Small intestine (tissue), 7 donors: Measurements from ENCODE around the gene PRRT4. TPM values are rescaled to one million over a fixed set of nuclear protein-coding genes. Genes with fewer than 3 reads are reported as not detected.

ENCODE experiments used
- DNase-seq, 2 donors: peaks; one replicate each; pipeline versions ENCODE4 v3.0.0 to v3.0.0-alpha.2; 2013
- FAIRE-seq: peaks from 2 replicates; lab custom pipeline; 2012; peaks lifted over from hg19 to GRCh38; lab: Jason Lieb, UNC
- H3K27ac ChIP-seq, 3 donors: one replicate each; pipeline ENCODE4 v1.5.1; 2013; ENCODE audit warnings: low read length in 2 of 3, mild to moderate bottlenecking in 2 of 3, control low read depth in 1 of 3, inconsistent platforms in 1 of 3, low read depth in 1 of 3, moderate library complexity in 1 of 3
- H3K27me3 ChIP-seq, 3 donors: one replicate each; pipeline ENCODE4 v1.6.1; 2013; ENCODE audit warnings: low read length in 3 of 3, inconsistent platforms in 1 of 3; ENCODE audit not compliant: control insufficient read depth in 3 of 3, insufficient read depth in 3 of 3
- H3K36me3 ChIP-seq, 3 donors: one replicate each; pipeline ENCODE4 v1.6.1; 2013; ENCODE audit warnings: low read length in 3 of 3, inconsistent platforms in 1 of 3, low read depth in 1 of 3, mild to moderate bottlenecking in 1 of 3, moderate library complexity in 1 of 3; ENCODE audit not compliant: control insufficient read depth in 3 of 3, insufficient read depth in 2 of 3
- H3K4me1 ChIP-seq, 3 donors: one replicate each; pipeline ENCODE4 v1.6.1; 2013; ENCODE audit warnings: low read length in 2 of 3, inconsistent platforms in 1 of 3, low read depth in 1 of 3, mild to moderate bottlenecking in 1 of 3, moderate library complexity in 1 of 3; ENCODE audit not compliant: control insufficient read depth in 3 of 3, insufficient read depth in 2 of 3
- H3K4me3 ChIP-seq, 3 donors: one replicate each; pipeline ENCODE4 v1.5.1; 2013; ENCODE audit warnings: low read length in 3 of 3, control low read depth in 1 of 3, inconsistent platforms in 1 of 3, low read depth in 1 of 3, mild to moderate bottlenecking in 1 of 3, moderate library complexity in 1 of 3
- H3K9me3 ChIP-seq, 2 donors: one replicate each; pipeline ENCODE4 v1.6.1; 2013; ENCODE audit warnings: low read depth in 1 of 2, low read length in 1 of 2; ENCODE audit not compliant: control insufficient read depth in 2 of 2, insufficient read depth in 1 of 2
- WGBS, 3 donors: extraction: QIAGEN DNeasy Blood & Tissue Kit; methylation state at CpG; one replicate each; pipeline ENCODE4 v1.1.7; 2013; 5-methylcytosine and 5-hydroxymethylcytosine counted together
- polyA plus RNA-seq, 4 donors: library from polyadenylated mRNA; stranded (reverse) in 3 of 4; unstranded in 1 of 4; fragments of 200-250 nt in 3 of 4; fragments of 120-200 nt in 1 of 4; gene quantifications; one replicate each; pipeline versions ENCODE4 v1.2.1 to v1.2.3, GENCODE V29; 2013
- donor health status: healthy with polysubstance abuse.
- donor health status: control.
- donor health status: control.
- donor health status: Bipolar disorder and iron deficiency.
- donor health status: healthy.

The PRRT4 gene
- polyA plus RNA-seq, 4 donors, result 0.49 to 1.3 TPM; not detected in 2

GRCh38 chr7:128318691-128319090 lies 42.8 kb downstream of the PRRT4 start:
- Histone ChIP-seq H3K4me1 (no peaks in the 10 kb centered on the region), H3K36me3 (peaks cover 14 to 38% (median 29%) of the 10 kb centered on the region in 3 donors), H3K9me3 (no peaks in the 10 kb centered on the region), H3K27me3 (no peaks in the 10 kb centered on the region), H3K4me3 (no peak overlapping the region), H3K27ac (no peak overlapping the region)
- FAIRE-seq (no peak), DNase-seq (no peak)
- WGBS, 3 donors, result 80 to 95% (median 90%) methylated on average over 5 of the region's 5 CpGs

GRCh38 chr7:128311013-128311412 lies 50.5 kb downstream of the PRRT4 start:
- Histone ChIP-seq H3K9me3 (no peaks in the 10 kb centered on the region), H3K27me3 (no peaks in the 10 kb centered on the region), H3K4me3 (no peak overlapping the region), H3K27ac (no peak overlapping the region), H3K36me3 (peaks cover 22 to 46% (median 25%) of the 10 kb centered on the region in 3 donors), H3K4me1 (no peaks in the 10 kb centered on the region)
- no peak for FAIRE-seq
- DNase-seq, result no peak
- WGBS, 3 donors, result 92 to 99% (median 96%) methylated on average over 3 of the region's 3 CpGs

- Histone ChIP-seq H3K27me3 (no peaks in the 10 kb centered on the region), H3K4me3 (no peak overlapping the region), H3K4me1 (no peaks in the 10 kb centered on the region), H3K36me3 (peaks cover 20 to 51% (median 24%) of the 10 kb centered on the region in 3 donors), H3K9me3 (no peaks in the 10 kb centered on the region), H3K27ac (no peak overlapping the region)
- WGBS, 3 donors, result 52 to 76% (median 58%) methylated on average over 5 of the region's 5 CpGs
- DNase-seq, result peak in 1 of 2 donors; percentile 30
- FAIRE-seq, result no peak
These were observed 51.0 kb downstream of the PRRT4 start for GRCh38 chr7:128310499-128310898.

DNA sequence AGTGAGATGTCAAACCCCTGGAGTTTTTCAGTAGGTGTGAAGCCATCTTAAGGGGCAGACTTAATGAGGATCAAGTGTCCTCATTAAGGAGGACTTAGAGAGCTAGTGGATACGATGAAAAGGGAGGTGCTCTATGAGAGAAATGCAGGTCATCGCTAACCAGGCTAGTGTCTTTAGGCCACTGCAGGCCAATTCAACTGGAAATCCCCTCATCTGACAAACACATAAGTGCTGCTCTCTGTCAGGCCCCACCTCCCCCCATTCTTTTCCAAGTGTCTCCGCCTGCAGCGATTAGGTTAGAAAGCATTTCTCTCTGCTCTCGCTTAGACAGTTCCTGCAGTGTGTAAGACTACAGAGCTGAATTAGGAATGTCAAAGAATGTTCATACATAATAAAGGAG lies 51.5 kb downstream of the PRRT4 start:
- WGBS, 3 donors, result 94 to 97% (median 96%) methylated on average over 5 of the region's 5 CpGs

DNA sequence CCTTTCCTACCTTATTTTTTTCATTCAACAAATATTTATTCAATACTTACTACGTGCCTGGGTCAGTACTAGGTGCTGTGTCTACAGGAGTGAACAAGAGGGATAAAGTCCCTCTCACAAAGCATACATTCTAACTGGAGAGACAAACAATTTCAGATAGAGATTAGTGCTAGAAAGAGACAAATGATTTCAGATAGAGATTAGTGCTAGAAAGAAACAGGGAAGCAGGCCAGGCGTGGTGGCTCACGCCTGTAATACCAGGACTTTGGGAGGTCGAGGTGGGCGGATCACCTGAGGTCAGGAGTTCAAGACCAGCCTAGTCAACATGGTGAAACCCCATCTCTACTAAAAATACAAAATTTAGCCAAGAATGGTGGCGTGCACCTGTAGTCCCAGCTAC lies 52.4 kb downstream of the PRRT4 start:
- no peaks in the 10 kb centered on the region for H3K27me3 ChIP-seq
- DNase-seq (no peak), FAIRE-seq (no peak)
- H3K4me3 ChIP-seq, result no peak overlapping the region
- H3K27ac ChIP-seq, result no peak overlapping the region
- no peaks in the 10 kb centered on the region for H3K9me3 ChIP-seq
- H3K4me1 ChIP-seq, result no peaks in the 10 kb centered on the region
- WGBS, 3 donors, result 90 to 94% (median 92%) methylated on average over 6 of the region's 6 CpGs
- H3K36me3 ChIP-seq, result peaks cover 17 to 55% (median 18%) of the 10 kb centered on the region in 3 donors

More for the DNA sequence above, 51.5 kb downstream of the PRRT4 start:
- Histone ChIP-seq H3K4me1 (no peaks in the 10 kb centered on the region), H3K36me3 (peaks cover 19 to 54% (median 22%) of the 10 kb centered on the region in 3 donors), H3K27ac (no peak overlapping the region), H3K9me3 (no peaks in the 10 kb centered on the region), H3K27me3 (no peaks in the 10 kb centered on the region), H3K4me3 (no peak overlapping the region)
- DNase-seq (no peak), FAIRE-seq (no peak)

GRCh38 chr7:128307061-128307460 lies 54.4 kb downstream of the PRRT4 start:
- H3K27ac ChIP-seq, result no peak overlapping the region
- FAIRE-seq, result no peak
- DNase-seq, result no peak
- H3K4me3 ChIP-seq, result no peak overlapping the region
- H3K36me3 ChIP-seq, result peaks cover 16 to 51% (median 17%) of the 10 kb centered on the region in 3 donors
- no peaks in the 10 kb centered on the region for H3K27me3 ChIP-seq
- H3K9me3 ChIP-seq, result no peaks in the 10 kb centered on the region
- H3K4me1 ChIP-seq, result no peaks in the 10 kb centered on the region
- WGBS, 3 donors, result 88 to 97% (median 96%) methylated on average over 2 of the region's 2 CpGs

GRCh38 chr7:128304212-128304611 lies 57.3 kb downstream of the PRRT4 start:
- peaks cover 0 to 1% (median 0%) of the 10 kb centered on the region in 3 donors for H3K4me1 ChIP-seq
- no peak for FAIRE-seq
- no peak for DNase-seq
- H3K4me3 ChIP-seq, result no peak overlapping the region
- no peak overlapping the region for H3K27ac ChIP-seq
- peaks cover 5 to 38% (median 8%) of the 10 kb centered on the region in 3 donors for H3K36me3 ChIP-seq
- WGBS, 3 donors, result 92 to 100% (median 96%) methylated on average over 1 of the region's 1 CpG
- no peaks in the 10 kb centered on the region for H3K9me3 ChIP-seq
- H3K27me3 ChIP-seq, result no peaks in the 10 kb centered on the region

GRCh38 chr7:128303643-128304042 lies 57.8 kb downstream of the PRRT4 start:
- H3K27me3 ChIP-seq, result no peaks in the 10 kb centered on the region
- no peaks in the 10 kb centered on the region for H3K9me3 ChIP-seq
- no peak overlapping the region for H3K4me3 ChIP-seq
- no peak for FAIRE-seq
- no peak for DNase-seq
- H3K4me1 ChIP-seq, result peaks cover 0 to 5% (median 3%) of the 10 kb centered on the region in 3 donors
- 74 to 81% (median 77%) methylated on average over 5 of the region's 5 CpGs for WGBS, 3 donors
- peaks cover 5 to 37% (median 8%) of the 10 kb centered on the region in 3 donors for H3K36me3 ChIP-seq
- no peak overlapping the region for H3K27ac ChIP-seq

DNA sequence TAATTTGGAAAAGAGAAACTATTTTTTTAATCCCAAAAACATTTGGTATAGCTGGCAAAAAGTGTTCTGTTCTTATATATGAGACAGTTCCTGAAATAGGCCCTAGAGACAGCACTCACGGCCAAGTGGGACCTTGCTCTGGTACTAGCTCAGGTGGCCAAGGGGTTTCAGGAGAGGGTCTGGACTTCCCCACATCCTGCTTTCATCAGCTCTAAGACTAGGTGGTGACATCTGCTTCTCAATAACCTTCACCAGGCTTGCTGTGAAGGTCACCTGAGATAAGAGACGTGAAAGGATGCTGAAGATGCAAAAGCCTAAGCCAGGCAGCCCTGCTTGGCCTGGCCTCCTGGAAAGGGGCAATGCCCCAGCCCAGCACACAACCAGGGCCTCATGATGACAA lies 58.4 kb downstream of the PRRT4 start:
- no peaks in the 10 kb centered on the region for H3K27me3 ChIP-seq
- WGBS, 3 donors, result 92 to 97% (median 92%) methylated on average over 2 of the region's 2 CpGs
- H3K4me3 ChIP-seq, result no peak overlapping the region
- H3K27ac ChIP-seq, result no peak overlapping the region
- no peaks in the 10 kb centered on the region for H3K9me3 ChIP-seq
- H3K36me3 ChIP-seq, result peaks cover 5 to 34% (median 8%) of the 10 kb centered on the region in 3 donors
- peaks cover 0 to 7% (median 3%) of the 10 kb centered on the region in 3 donors for H3K4me1 ChIP-seq
- no peak for DNase-seq
- no peak for FAIRE-seq
